Measurements from ENCODE around the gene PVRIG. TPM values are rescaled to one million over a fixed set of nuclear protein-coding genes. Genes with fewer than 3 reads are reported as not detected.

Gene PVRIG
- total and polyA plus RNA-seq, 2 of the 8 experiments (the other 6 are each of a cell fraction or from before 2014, with no cell fraction given), result 0.15 TPM; not detected in 1

GRCh38 chr7:100195222-100195621 is 24.5 kb upstream of the PVRIG start:
- H3K56ac ChIP-seq (replicated peaks; ENCODE audit: insufficient read length, low read depth, low read length), result no peak overlapping the region
- ChIA-PET CTCF (ENCODE audit: partially characterized antibody) (interaction anchor here (1.0 kb wide), 2 partner anchors 9 to 62 kb away, joined by 3 read pairs; no protein-coding TSS in a partner anchor), POLR2A (ENCODE audit: partially characterized antibody) (interaction anchor here (1.1 to 1.4 kb wide), 3 partner anchors 9 to 46 kb away, joined by 3 read pairs; partner anchors contain the start of gene LAMTOR4)
- no peak overlapping the region for H2BK15ac ChIP-seq (ENCODE audit: low read length)
- H3K79me2 ChIP-seq (ENCODE audit: control insufficient read depth in 1 of 2, insufficient read depth in 2 of 2, low read length in 2 of 2), result no peaks in the 10 kb centered on the region
- H4K91ac ChIP-seq (replicated peaks; ENCODE audit: insufficient read length, low read length), result no peak overlapping the region
- H3K9ac ChIP-seq (replicated peaks in 1 of 4; ENCODE audit: extremely low read depth in 1 of 4, low read depth in 3 of 4, low read length in 3 of 4), result no peak overlapping the region
- H3K18ac ChIP-seq (ENCODE audit: extremely low read depth, low read length), result no peak overlapping the region
- no peak overlapping the region for H3K27ac ChIP-seq (ENCODE audit: low read depth, low read length)
- H2BK12ac ChIP-seq (ENCODE audit: low read depth, low read length), result no peak overlapping the region
- no peak overlapping the region for H3K4me2 ChIP-seq (ENCODE audit: insufficient read depth in 1 of 2, low read depth in 2 of 2, low read length in 2 of 2)
- no peak overlapping the region for H3K4ac ChIP-seq (replicated peaks; ENCODE audit: insufficient read length, low read depth, low read length)
- WGBS, 2 experiments (ENCODE audit: extremely low coverage in 1 of 2, insufficient coverage in 1 of 2, insufficient read length in 1 of 2, insufficient replicate concordance in 2 of 2, low coverage in 1 of 2, low lambda C conversion rate in 2 of 2, missing lambda C conversion rate in 1 of 2), result 84% methylated on average over 2 of the region's 2 CpGs; no CpG with 5 or more reads in 1 of the 2 experiments
- H3K23me2 ChIP-seq (ENCODE audit: low read depth, low read length), result no peaks in the 10 kb centered on the region
- DNase-seq (ENCODE audit: low read depth in 1 of 2, low spot score in 2 of 2) (no peak), FAIRE-seq (no peak)
- H4K8ac ChIP-seq (ENCODE audit: extremely low read depth, insufficient read depth, low read length), result no peak overlapping the region
- no peaks in the 10 kb centered on the region for H3K79me1 ChIP-seq (ENCODE audit: low read depth, low read length)
- H3K4me1 ChIP-seq (replicated peaks in 1 of 4; ENCODE audit: control insufficient read depth in 3 of 4, insufficient read depth in 4 of 4, low read length in 3 of 4), result no peaks in the 10 kb centered on the region
- no peak overlapping the region for H3K4me3 ChIP-seq (ENCODE audit: extremely low read depth in 1 of 4, insufficient read depth in 2 of 4, low read depth in 3 of 4, low read length in 4 of 4)
- H3K23ac ChIP-seq (ENCODE audit: insufficient read length), result no peak overlapping the region
- no peak overlapping the region for H2AK5ac ChIP-seq (ENCODE audit: low read depth, low read length)
- H2BK20ac ChIP-seq (ENCODE audit: low read length), result no peak overlapping the region
- H4K20me1 ChIP-seq (replicated peaks in 1 of 2; ENCODE audit: control insufficient read depth in 1 of 2, insufficient read depth in 2 of 2, low read length in 2 of 2), result no peaks in the 10 kb centered on the region
- H2BK5ac ChIP-seq (ENCODE audit: low read depth, low read length), result no peak overlapping the region
- H3K27me3 ChIP-seq (replicated peaks in 1 of 4; ENCODE audit: control insufficient read depth in 3 of 4, extremely low read depth in 1 of 4, insufficient read depth in 3 of 4, low read length in 3 of 4), result no peaks in the 10 kb centered on the region; a peak in 1 of 7 replicates
- H3K36me3 ChIP-seq (ENCODE audit: control insufficient read depth in 2 of 4, insufficient read depth in 4 of 4, low read length in 3 of 4), result no peaks in the 10 kb centered on the region
- no peaks in the 10 kb centered on the region for H3K9me3 ChIP-seq (ENCODE audit: insufficient read depth in 2 of 2, low read depth in 1 of 2, low read length in 1 of 2)
- no peak overlapping the region for H2BK120ac ChIP-seq (replicated peaks; ENCODE audit: low read depth, low read length)
- H3K14ac ChIP-seq (ENCODE audit: insufficient read length), result no peak overlapping the region
- no peak overlapping the region for H4K5ac ChIP-seq (ENCODE audit: insufficient read length, low read depth, low read length)
- H2AFZ ChIP-seq (ENCODE audit: low read length), result no peak overlapping the region
- no peak for TF ChIP-seq RFX5 (IDR thresholded peaks at IDR 0.05; ENCODE audit: borderline replicate concordance, low read depth, low read length)
- no peak for TF ChIP-seq CTBP2 (IDR thresholded peaks at IDR 0.05; ENCODE audit: borderline replicate concordance, insufficient read depth, insufficient read length, low read length)
- TF ChIP-seq SUZ12 (IDR thresholded peaks at IDR 0.05; ENCODE audit: low read length), result no peak
- no peak for TF ChIP-seq PHF8 (conservative IDR thresholded peaks at IDR 0.05; ENCODE audit: low read depth, low read length)
